Activated B cell treated with CpG ODN at 0.5 μM for 24 hours (primary cell): ENCODE data around the gene NUDT4. TPM values are rescaled to one million over a fixed set of nuclear protein-coding genes. Genes with fewer than 3 reads are reported as not detected.
"Not testable (repeated sequence)": the region's sequence is repeated elsewhere in the genome, so short reads cannot be mapped to it uniquely, and the experiment has no call there.

ENCODE experiments used
- ATAC-seq: fragments of 200-7000 bp; cut with Tn5 transposase; one replicate; pipeline ENCODE4 v1.10.0; 2021; ENCODE audit warnings: low read depth, mild to moderate bottlenecking, moderate library complexity
- CTCF ChIA-PET: fragments of 350-600 bp; sonication (Branson Sonifier 250); formaldehyde crosslinking; loops from one replicate; lab custom pipeline; 2021; ENCODE audit warnings: antibody characterized with exemption; lab: Charles Lee
- POLR2A ChIA-PET: fragments of 350-600 bp; sonication (Branson Sonifier 250); formaldehyde crosslinking; loops from one replicate; lab custom pipeline; 2021; ENCODE audit warnings: antibody characterized with exemption; lab: Charles Lee
- DNase-seq: peaks from one replicate; pipeline ENCODE4 v3.0.0; 2022
- H3K27ac Mint-ChIP-seq: one replicate; pipeline ENCODE4 v1.8.0; 2020; ENCODE audit warnings: mixed read lengths
- H3K27me3 Mint-ChIP-seq: one replicate; pipeline ENCODE4 v1.8.0; 2021; ENCODE audit warnings: mixed read lengths
- H3K36me3 Mint-ChIP-seq: one replicate; pipeline ENCODE4 v1.8.0; 2021; ENCODE audit warnings: low read depth, mixed read lengths
- H3K4me1 Mint-ChIP-seq: one replicate; pipeline ENCODE4 v1.8.0; 2021; ENCODE audit warnings: mixed read lengths
- H3K4me3 Mint-ChIP-seq: one replicate; pipeline ENCODE4 v1.8.0; 2020; ENCODE audit warnings: mild to moderate bottlenecking, mixed read lengths
- H3K9me3 Mint-ChIP-seq: one replicate; pipeline ENCODE4 v1.8.0; 2020; ENCODE audit warnings: mixed read lengths
- CTCF ChIP-seq: fragments of 200-600 bp; IDR thresholded peaks from one replicate; pipeline ENCODE4 v1.8.0; 2022; ENCODE audit warnings: antibody characterized with exemption, mild to moderate bottlenecking
- intact Hi-C: fragments of 100-400 bp; cut with micrococcal nuclease; formaldehyde crosslinking; loops from one replicate; pipeline ENCODE4 v1.15.1; 2024
- total RNA-seq: library from RNA; stranded (reverse); gene quantifications from 2 replicates; pipeline ENCODE4 v1.2.3, GENCODE V29; 2022

Gene NUDT4
- total RNA-seq, 1 donor from 2014 or later, result 47.3 TPM

GRCh38 chr12:93376436-93377251 lies 1.1 kb upstream of the NUDT4 start:
- ChIA-PET CTCF (interaction anchor here (1.2 kb wide), 1 partner anchor 389 kb away, joined by 4 read pairs; no protein-coding TSS in a partner anchor), POLR2A (interaction anchor here (0.6 to 1.0 kb wide), 2 partner anchors 237 to 381 kb away, joined by 7 read pairs; no protein-coding TSS in a partner anchor)
- no peak overlapping the region for H3K27ac Mint-ChIP-seq
- ATAC-seq, result no peak
- no peak for DNase-seq
- H3K36me3 Mint-ChIP-seq, result peaks cover 8% of the 10 kb centered on the region
- no peaks in the 10 kb centered on the region for H3K9me3 Mint-ChIP-seq
- TF ChIP-seq CTCF, result no peak
- intact Hi-C loops, result loop anchor here (1.0 to 5.0 kb wide), 8 partner anchors 66 to 447 kb away; partner anchors contain the start of genes CRADD, EEA1, MRPL42 and SOCS2
- peaks cover 29% of the 10 kb centered on the region for H3K4me1 Mint-ChIP-seq
- H3K4me3 Mint-ChIP-seq, result peak overlapping the region; percentile 85
- H3K27me3 Mint-ChIP-seq, result peaks cover 2% of the 10 kb centered on the region

GRCh38 chr12:93378196-93378997 lies 672 bp downstream of the NUDT4 start:
- H3K9me3 Mint-ChIP-seq, H3K27me3 Mint-ChIP-seq, H3K36me3 Mint-ChIP-seq: not testable (repeated sequence)
- ChIA-PET CTCF (interaction anchor here (3.9 to 5.5 kb wide), 2 partner anchors 280 to 391 kb away, joined by 45 to 47 read pairs; no protein-coding TSS in a partner anchor), POLR2A (interaction anchor here (0.6 kb wide), 1 partner anchor 201 kb away, joined by 3 read pairs; no protein-coding TSS in a partner anchor)
- Mint-ChIP-seq H3K27ac (peak overlapping the region; percentile 100), H3K4me1 (peaks cover 40% of the 10 kb centered on the region), H3K4me3 (peak overlapping the region; percentile 100)
- intact Hi-C loops, result loop anchor here (5.0 kb wide), 1 partner anchor 196 kb away; no protein-coding TSS in a partner anchor
- ATAC-seq (peak; percentile 40), DNase-seq (peak; percentile 57)

GRCh38 chr12:93378998-93379325 lies 1.2 kb downstream of the NUDT4 start:
- Mint-ChIP-seq H3K27me3 (no peaks in the 10 kb centered on the region), H3K9me3 (no peaks in the 10 kb centered on the region), H3K4me3 (peak overlapping the region; percentile 100), H3K4me1 (peaks cover 43% of the 10 kb centered on the region), H3K27ac (peak overlapping the region; percentile 100), H3K36me3 (peaks cover 9% of the 10 kb centered on the region)
- DNase-seq (no peak), ATAC-seq (no peak)
- intact Hi-C loops, result loop anchor here (1.0 to 5.0 kb wide), 2 partner anchors 8 to 197 kb away; no protein-coding TSS in a partner anchor
- ChIA-PET CTCF (interaction anchor here (3.9 to 5.5 kb wide), 2 partner anchors 281 to 392 kb away, joined by 45 to 47 read pairs; no protein-coding TSS in a partner anchor), POLR2A (interaction anchor here (0.6 kb wide), 1 partner anchor 201 kb away, joined by 3 read pairs; no protein-coding TSS in a partner anchor)
- TF ChIP-seq CTCF, result no peak

- H3K4me1 Mint-ChIP-seq, result peaks cover 43% of the 10 kb centered on the region
- ATAC-seq, result no peak
- intact Hi-C loops, result loop anchor here (1.0 to 5.0 kb wide), 2 partner anchors 8 to 197 kb away; no protein-coding TSS in a partner anchor
- H3K27me3 Mint-ChIP-seq, result no peaks in the 10 kb centered on the region
- peaks cover 9% of the 10 kb centered on the region for H3K36me3 Mint-ChIP-seq
- H3K9me3 Mint-ChIP-seq, result no peaks in the 10 kb centered on the region
- ChIA-PET CTCF (interaction anchor here (1.1 to 6.0 kb wide), 6 partner anchors 11 to 722 kb away, joined by 3 to 47 read pairs (median 18); no protein-coding TSS in a partner anchor), POLR2A (interaction anchor here (0.6 to 0.7 kb wide), 2 partner anchors 199 to 202 kb away, joined by 3 to 4 read pairs; no protein-coding TSS in a partner anchor)
- no peak for DNase-seq
- peak overlapping the region; percentile 100 for H3K27ac Mint-ChIP-seq
- TF ChIP-seq CTCF, result no peak
- H3K4me3 Mint-ChIP-seq, result peak overlapping the region; percentile 100
Measured at GRCh38 chr12:93379326-93379980, 1.7 kb downstream of the NUDT4 start.
